Subcutaneous preadipocyte (primary cell): ENCODE measurements around the gene BLOC1S2. TPM values are rescaled to one million over a fixed set of nuclear protein-coding genes. Genes with fewer than 3 reads are reported as not detected.
A peak's percentile ranks its signal among the peaks of the same experiment; 100 is the strongest.

Source experiments
- small RNA-seq: library from RNA; depleted of rRNA; stranded (forward); fragments of <200 nt; gene quantifications from one replicate; pipeline ENCODE3, GENCODE V24; 2012
- total RNA-seq: library from RNA; depleted of rRNA; stranded (reverse); fragments of >200 nt; gene quantifications from 2 replicates; pipeline ENCODE4 v1.2.3, GENCODE V29; 2012

Gene BLOC1S2
- total RNA-seq = 26.0 and 44.8 TPM in 2 replicates

DNA sequence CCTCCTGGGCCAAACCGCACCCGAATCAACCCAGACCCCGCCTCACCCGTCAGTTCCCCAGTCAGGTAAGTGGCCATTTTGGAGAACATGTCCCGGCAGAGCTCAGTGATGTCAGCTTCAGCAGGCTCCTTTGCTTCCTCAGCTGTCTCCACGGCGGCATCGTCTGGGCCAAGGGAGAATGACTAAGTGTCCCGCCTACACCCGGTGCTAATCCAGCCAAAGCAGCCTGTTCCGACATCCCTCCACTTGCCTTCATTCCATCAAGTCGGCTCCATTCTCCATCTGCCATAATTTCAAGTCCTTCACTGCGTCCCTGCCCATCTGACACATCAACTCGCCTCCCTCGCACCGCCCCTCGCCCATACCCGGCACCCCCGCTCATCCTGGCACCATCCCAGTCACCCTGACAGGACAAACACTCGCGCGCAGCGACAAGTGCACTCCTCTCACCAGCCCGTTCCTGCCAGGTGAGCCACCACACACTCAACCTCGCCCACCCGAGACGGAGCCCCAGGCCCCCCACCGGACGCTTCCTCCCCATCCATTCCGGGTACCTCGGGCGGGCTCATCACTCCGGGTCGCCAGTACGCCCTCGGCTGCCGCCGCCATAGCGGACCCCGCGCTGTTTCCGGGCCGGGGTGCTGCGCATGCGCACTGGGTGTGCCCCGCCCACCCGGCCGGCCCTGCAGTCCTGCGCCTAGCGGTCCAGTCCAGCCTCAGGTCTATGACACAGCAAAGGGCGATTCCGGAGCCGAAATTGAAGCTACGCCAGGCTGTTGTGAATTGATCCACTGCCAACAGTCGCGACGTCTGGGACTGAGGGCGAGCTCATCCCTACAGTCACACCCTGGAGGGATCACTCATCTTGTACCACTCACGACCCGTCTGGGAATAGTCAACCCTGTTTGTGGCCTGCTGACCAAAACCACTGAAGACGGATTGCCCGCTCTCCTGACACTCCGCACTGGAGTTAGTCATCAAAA lies at the start of gene BLOC1S2:
Gene BLOC1S2 (minus strand): TSS at position 630 of the 983 bp plus-strand sequence. CDS start 21 bp downstream, at position 609.

DNA sequence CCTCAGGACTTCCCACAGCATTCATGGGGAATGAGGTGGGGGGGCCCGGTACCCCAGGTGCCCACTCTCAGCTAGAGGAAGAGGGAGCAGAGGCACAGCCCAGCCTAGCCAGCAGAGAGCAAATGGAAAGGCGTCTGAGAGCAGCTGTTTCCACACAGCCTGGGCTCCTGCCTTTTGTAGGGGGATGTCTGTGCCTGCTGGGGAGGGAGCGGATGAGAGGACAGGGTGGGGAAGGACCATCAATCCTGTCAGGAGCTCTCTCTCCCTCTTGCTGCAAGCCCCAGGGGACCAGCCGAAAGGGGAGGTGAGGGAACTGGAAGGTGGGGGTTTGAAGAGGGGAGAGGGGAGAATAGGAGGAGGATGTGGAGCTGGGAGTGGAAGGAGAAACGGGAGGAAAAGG lies 43.6 kb upstream of the BLOC1S2 start, which contains the start of gene PKD2L1:
Gene PKD2L1 (minus strand): TSS at position 150 of the 400 bp plus-strand sequence. CDS start 125 bp downstream, at position 25.

DNA sequence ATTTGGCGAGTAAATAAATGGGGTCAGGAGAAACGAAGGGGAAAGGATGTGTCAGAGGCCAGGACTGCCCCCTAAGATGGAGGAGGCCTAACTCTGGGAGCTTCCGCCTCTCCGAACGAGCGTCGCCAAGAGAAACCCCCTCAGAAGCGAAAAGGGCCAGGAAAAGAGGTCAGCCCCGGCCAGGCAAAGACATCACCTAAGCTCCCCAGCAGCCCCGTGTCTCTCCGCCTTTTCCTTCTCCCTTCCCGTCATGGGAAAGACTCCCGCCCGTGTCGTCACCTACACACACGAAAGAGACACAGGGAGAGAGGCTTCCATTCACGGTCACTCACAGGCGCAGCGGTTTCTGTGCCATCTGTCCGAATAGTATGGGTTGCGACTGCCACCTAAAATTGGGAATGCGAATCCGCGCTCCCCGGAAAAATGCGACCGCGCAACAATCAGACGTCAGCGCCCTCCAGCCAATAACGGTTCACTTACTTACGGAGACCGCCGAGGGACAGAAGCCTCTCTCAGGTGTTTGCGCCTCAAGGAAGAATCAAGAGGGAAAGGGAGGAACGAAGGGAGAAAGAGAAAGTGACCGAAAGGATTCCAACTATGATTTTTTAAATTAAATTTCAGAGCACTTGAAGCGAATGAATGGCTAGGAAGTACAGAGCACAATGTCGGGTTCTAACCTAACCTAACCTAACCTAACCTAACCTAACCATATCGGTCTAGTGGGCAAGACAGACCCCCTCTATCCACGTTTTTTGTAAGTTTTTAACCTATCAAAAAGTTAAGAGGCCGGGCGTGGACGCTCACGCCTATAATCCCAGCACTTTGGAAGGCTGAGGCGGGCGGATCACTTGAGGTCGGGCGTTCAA lies 19.0 kb downstream of the BLOC1S2 start, which contains the start of gene CWF19L1:
Gene CWF19L1 (minus strand): TSS at position 400 of the 866 bp plus-strand sequence. CDS start 45 bp downstream, at position 355.

Small RNA genes lying within 50 kb of the gene (small RNA-seq; reads per million reads assigned to genes)
- not detected for gene RNU6-422P
- gene SNORA12 = 107 reads per million, percentile 99 among the genes with 10 or more reads in this experiment

Other genes with a start within 250 kb of the BLOC1S2 start
- gene CPN1, start 204.8 kb downstream of the BLOC1S2 start, total RNA-seq = not detected in 2 replicates
- 33.8 and 53.8 TPM in 2 replicates for gene ERLIN1, start 100.7 kb downstream of the BLOC1S2 start, total RNA-seq
- gene CHUK, start 57.1 kb downstream of the BLOC1S2 start, total RNA-seq = 14.3 and 20.7 TPM in 2 replicates
- 20.9 and 37.1 TPM in 2 replicates for gene CWF19L1, start 19.0 kb downstream of the BLOC1S2 start, total RNA-seq
- gene PKD2L1, start 43.5 kb upstream of the BLOC1S2 start, total RNA-seq = 0.37 TPM in 1 of 2 replicates, not detected in the other
- gene SCD, start 60.6 kb upstream of the BLOC1S2 start, total RNA-seq = 384 and 644 TPM in 2 replicates
- gene WNT8B, start 176.3 kb upstream of the BLOC1S2 start, total RNA-seq = not detected in 2 replicates
- gene SEC31B, start 233.2 kb upstream of the BLOC1S2 start, total RNA-seq = 2.0 and 2.2 TPM in 2 replicates
- gene NDUFB8, start 243.2 kb upstream of the BLOC1S2 start, total RNA-seq = 108 and 122 TPM in 2 replicates
- 7.3 and 11.5 TPM in 2 replicates for gene HIF1AN, start 249.3 kb upstream of the BLOC1S2 start, total RNA-seq